ENCODE measurements around the gene PREX1. TPM values are rescaled to one million over a fixed set of nuclear protein-coding genes. Genes with fewer than 3 reads are reported as not detected.

Gene PREX1
- total RNA-seq, 1 experiment from 2014 or later, result 20.0 TPM

DNA sequence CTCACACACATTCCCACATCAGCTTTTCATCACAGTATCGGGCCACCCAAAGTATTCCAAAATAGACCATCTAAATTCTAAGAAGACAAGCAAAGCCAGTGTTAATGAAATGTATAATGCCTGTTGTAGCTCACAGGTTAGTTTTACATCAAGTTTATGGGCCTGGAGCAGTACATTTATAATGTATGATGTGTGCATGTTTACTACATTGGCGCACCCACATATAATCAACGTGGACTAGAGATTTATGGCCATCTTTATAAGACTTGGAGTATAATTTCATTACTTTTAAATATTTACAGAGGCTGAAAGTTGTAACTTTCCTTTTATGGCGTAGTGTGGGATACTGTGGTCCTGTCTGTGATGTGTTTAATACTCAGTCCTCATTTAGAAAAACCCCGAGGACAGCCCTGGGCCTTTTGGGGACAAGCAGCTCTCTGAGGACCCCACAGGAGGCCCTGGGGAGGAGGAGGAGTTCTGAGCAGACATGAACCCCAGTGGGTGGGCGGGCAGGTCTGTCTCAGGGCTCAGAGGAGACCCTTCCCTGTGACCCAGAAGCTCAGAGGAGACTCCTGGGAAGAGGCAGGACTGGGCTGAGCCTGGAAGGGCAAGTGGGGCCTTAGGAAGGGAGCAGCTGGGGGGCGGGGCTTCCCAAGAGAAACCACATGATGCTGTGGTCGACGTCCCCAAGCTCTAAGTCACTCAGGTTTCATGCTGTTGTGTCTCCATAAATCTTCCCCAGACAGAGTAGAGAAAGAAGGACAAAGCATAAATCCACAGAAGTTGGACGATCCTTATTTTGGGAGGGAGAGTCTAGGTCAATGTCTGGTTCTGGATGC is 232.1 kb downstream of the PREX1 start:
- POLR2A ChIA-PET, result no interaction called here
- Histone ChIP-seq H3K27ac (ENCODE audit: low read length) (no peak overlapping the region), H3K4me3 (ENCODE audit: low read depth in 2 of 2, low read length in 2 of 2) (no peak overlapping the region), H3K4me1 (ENCODE audit: control insufficient read depth, insufficient read depth, low read length) (no peaks in the 10 kb centered on the region; the same call in 1 of the 2 replicates), H3K9me3 (ENCODE audit: control insufficient read depth, insufficient read depth, low read depth, low read length) (no peaks in the 10 kb centered on the region), H3K27me3 (ENCODE audit: control insufficient read depth, insufficient read depth, low read length) (no peaks in the 10 kb centered on the region; the same call in 1 of the 2 replicates), H3K36me3 (ENCODE audit: control insufficient read depth, insufficient read depth, low read length) (no peaks in the 10 kb centered on the region)
- DNase-seq (ENCODE audit: low read depth, low spot score) (no peak), ATAC-seq (no peak)
- CTCF ChIA-PET, result no interaction called here
- TF ChIP-seq, protein P1, sequence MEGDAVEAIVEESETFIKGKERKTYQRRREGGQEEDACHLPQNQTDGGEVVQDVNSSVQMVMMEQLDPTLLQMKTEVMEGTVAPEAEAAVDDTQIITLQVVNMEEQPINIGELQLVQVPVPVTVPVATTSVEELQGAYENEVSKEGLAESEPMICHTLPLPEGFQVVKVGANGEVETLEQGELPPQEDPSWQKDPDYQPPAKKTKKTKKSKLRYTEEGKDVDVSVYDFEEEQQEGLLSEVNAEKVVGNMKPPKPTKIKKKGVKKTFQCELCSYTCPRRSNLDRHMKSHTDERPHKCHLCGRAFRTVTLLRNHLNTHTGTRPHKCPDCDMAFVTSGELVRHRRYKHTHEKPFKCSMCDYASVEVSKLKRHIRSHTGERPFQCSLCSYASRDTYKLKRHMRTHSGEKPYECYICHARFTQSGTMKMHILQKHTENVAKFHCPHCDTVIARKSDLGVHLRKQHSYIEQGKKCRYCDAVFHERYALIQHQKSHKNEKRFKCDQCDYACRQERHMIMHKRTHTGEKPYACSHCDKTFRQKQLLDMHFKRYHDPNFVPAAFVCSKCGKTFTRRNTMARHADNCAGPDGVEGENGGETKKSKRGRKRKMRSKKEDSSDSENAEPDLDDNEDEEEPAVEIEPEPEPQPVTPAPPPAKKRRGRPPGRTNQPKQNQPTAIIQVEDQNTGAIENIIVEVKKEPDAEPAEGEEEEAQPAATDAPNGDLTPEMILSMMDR (IDR thresholded peaks at IDR 0.05), result no peak
- TF ChIP-seq SIN3A (IDR thresholded peaks at IDR 0.05; ENCODE audit: borderline replicate concordance, insufficient read depth, low read depth, low read length) (no peak), POLR2AphosphoS5 (IDR thresholded peaks at IDR 0.05; ENCODE audit: low read depth, low read length) (no peak), TCF7L2 (IDR thresholded peaks at IDR 0.05; ENCODE audit: low read depth, low read length) (no peak)
- TF ChIP-seq, protein P2, sequence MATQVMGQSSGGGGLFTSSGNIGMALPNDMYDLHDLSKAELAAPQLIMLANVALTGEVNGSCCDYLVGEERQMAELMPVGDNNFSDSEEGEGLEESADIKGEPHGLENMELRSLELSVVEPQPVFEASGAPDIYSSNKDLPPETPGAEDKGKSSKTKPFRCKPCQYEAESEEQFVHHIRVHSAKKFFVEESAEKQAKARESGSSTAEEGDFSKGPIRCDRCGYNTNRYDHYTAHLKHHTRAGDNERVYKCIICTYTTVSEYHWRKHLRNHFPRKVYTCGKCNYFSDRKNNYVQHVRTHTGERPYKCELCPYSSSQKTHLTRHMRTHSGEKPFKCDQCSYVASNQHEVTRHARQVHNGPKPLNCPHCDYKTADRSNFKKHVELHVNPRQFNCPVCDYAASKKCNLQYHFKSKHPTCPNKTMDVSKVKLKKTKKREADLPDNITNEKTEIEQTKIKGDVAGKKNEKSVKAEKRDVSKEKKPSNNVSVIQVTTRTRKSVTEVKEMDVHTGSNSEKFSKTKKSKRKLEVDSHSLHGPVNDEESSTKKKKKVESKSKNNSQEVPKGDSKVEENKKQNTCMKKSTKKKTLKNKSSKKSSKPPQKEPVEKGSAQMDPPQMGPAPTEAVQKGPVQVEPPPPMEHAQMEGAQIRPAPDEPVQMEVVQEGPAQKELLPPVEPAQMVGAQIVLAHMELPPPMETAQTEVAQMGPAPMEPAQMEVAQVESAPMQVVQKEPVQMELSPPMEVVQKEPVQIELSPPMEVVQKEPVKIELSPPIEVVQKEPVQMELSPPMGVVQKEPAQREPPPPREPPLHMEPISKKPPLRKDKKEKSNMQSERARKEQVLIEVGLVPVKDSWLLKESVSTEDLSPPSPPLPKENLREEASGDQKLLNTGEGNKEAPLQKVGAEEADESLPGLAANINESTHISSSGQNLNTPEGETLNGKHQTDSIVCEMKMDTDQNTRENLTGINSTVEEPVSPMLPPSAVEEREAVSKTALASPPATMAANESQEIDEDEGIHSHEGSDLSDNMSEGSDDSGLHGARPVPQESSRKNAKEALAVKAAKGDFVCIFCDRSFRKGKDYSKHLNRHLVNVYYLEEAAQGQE (IDR thresholded peaks at IDR 0.05; ENCODE audit: insufficient read depth in 1 of 2, low read depth in 2 of 2, low read length in 1 of 2), result no peak
- intact Hi-C loops (cut with micrococcal nuclease; ENCODE audit: unreplicated experiment), result no loop called here
- BruUV-seq (replicated peaks), result no TSS peak
- in situ Hi-C loops (cut with HindIII; ENCODE audit: low pct_unique_long_range_greater_than_20kb, low sequenced_read_pairs), result no loop called here

DNA sequence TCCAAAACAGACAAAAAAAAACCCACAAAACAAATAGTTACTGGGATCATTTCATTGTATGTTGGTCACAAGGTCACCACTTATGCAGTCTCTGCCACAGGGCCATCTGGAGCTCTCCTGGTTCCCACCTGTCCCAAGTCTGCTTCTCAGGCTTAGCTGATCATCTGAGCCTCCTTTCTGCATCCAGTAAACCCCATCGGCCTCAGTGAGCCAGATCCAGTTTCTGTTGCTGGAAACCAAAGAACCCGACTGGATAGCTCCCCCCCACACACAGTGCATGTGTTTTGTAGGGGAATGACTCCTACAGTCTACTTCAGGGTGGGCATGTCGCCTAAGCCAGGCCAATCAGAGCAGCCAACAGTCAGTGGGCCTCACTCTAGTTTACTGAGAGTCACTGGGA is 233.3 kb downstream of the PREX1 start:
- Histone ChIP-seq H3K4me3 (ENCODE audit: low read depth in 2 of 2, low read length in 2 of 2) (no peak overlapping the region), H3K27ac (ENCODE audit: low read length) (no peak overlapping the region), H3K36me3 (ENCODE audit: control insufficient read depth, insufficient read depth, low read length) (no peaks in the 10 kb centered on the region), H3K27me3 (ENCODE audit: control insufficient read depth, insufficient read depth, low read length) (no peaks in the 10 kb centered on the region; the same call in 1 of the 2 replicates), H3K4me1 (ENCODE audit: control insufficient read depth, insufficient read depth, low read length) (no peaks in the 10 kb centered on the region; the same call in 1 of the 2 replicates), H3K9me3 (ENCODE audit: control insufficient read depth, insufficient read depth, low read depth, low read length) (no peaks in the 10 kb centered on the region)
- DNase-seq (ENCODE audit: low read depth, low spot score) (no peak), ATAC-seq (no peak)
- CTCF ChIA-PET, result no interaction called here
- POLR2A ChIA-PET, result no interaction called here
- no TSS peak for BruUV-seq (replicated peaks)
- intact Hi-C loops (cut with micrococcal nuclease; ENCODE audit: unreplicated experiment) (no loop called here), in situ Hi-C loops (cut with HindIII; ENCODE audit: low pct_unique_long_range_greater_than_20kb, low sequenced_read_pairs) (no loop called here)
- TF ChIP-seq, protein P2 (IDR thresholded peaks at IDR 0.05; ENCODE audit: insufficient read depth in 1 of 2, low read depth in 2 of 2, low read length in 1 of 2), result no peak
- TF ChIP-seq, protein P1 (IDR thresholded peaks at IDR 0.05), result no peak
- no peak for TF ChIP-seq POLR2AphosphoS5 (IDR thresholded peaks at IDR 0.05; ENCODE audit: low read depth, low read length)
- no peak for TF ChIP-seq TCF7L2 (IDR thresholded peaks at IDR 0.05; ENCODE audit: low read depth, low read length)
- no peak for TF ChIP-seq SIN3A (IDR thresholded peaks at IDR 0.05; ENCODE audit: borderline replicate concordance, insufficient read depth, low read depth, low read length)

Measured in Panc1 (cell line).